GM23338 (cell line): Measurements from ENCODE around the gene GNG7. TPM values are rescaled to one million over a fixed set of nuclear protein-coding genes. Genes with fewer than 3 reads are reported as not detected.

Experiments
- ATAC-seq: fragments of 200-7000 bp; cut with Tn5 transposase; 3 replicates; pipeline ENCODE4 v1.9.1; 2020
- DNase-seq: peaks from one replicate; pipeline ENCODE4 v3.0.0-alpha.2; 2015; ENCODE audit warnings: low spot score
- H2AFZ ChIP-seq: fragments of 200-600 bp; sonication (generic); 2 replicates; pipeline ENCODE4 v1.8.0; 2016; ENCODE audit warnings: antibody characterized with exemption, mild to moderate bottlenecking, moderate library complexity
- H3F3A ChIP-seq: fragments of 200-600 bp; sonication (generic); replicated peaks from 2 replicates; pipeline ENCODE4 v1.8.0; 2017; ENCODE audit warnings: antibody characterized with exemption, mixed run types, low read depth
- H3K27ac ChIP-seq: fragments of 200-600 bp; sonication (generic); 2 replicates; pipeline ENCODE4 v1.6.1; 2016; ENCODE audit warnings: low read depth
- H3K27me3 ChIP-seq: fragments of 200-600 bp; sonication (generic); 2 replicates; pipeline ENCODE4 v1.8.0; 2016; ENCODE audit warnings: mild to moderate bottlenecking, mixed run types, moderate library complexity; ENCODE audit not compliant: insufficient read depth
- H3K36me3 ChIP-seq: fragments of 200-600 bp; sonication (generic); 2 replicates; pipeline ENCODE4 v1.8.0; 2016; ENCODE audit warnings: mild to moderate bottlenecking; ENCODE audit not compliant: insufficient read depth
- H3K4me1 ChIP-seq: fragments of 200-600 bp; sonication (generic); 2 replicates; pipeline ENCODE4 v1.8.0; 2016; ENCODE audit warnings: mild to moderate bottlenecking, moderate library complexity; ENCODE audit not compliant: insufficient read depth
- H3K4me2 ChIP-seq: fragments of 200-600 bp; sonication (generic); 2 replicates; pipeline ENCODE4 v1.7.1; 2017; ENCODE audit warnings: mixed run types
- H3K4me3 ChIP-seq: fragments of 200-600 bp; sonication (generic); 2 replicates; pipeline ENCODE4 v1.6.1; 2016; ENCODE audit warnings: mixed run types
- H3K79me2 ChIP-seq: fragments of 200-600 bp; sonication (generic); replicated peaks from 2 replicates; pipeline ENCODE4 v1.8.0; 2017; ENCODE audit warnings: mild to moderate bottlenecking; ENCODE audit not compliant: insufficient read depth
- H3K9me2 ChIP-seq: fragments of 200-600 bp; sonication (generic); 2 replicates; pipeline ENCODE4 v1.8.0; 2017; ENCODE audit not compliant: insufficient read depth
- H4K20me1 ChIP-seq: fragments of 200-600 bp; sonication (generic); replicated peaks from 2 replicates; pipeline ENCODE4 v1.8.0; 2017; ENCODE audit warnings: mild to moderate bottlenecking; ENCODE audit not compliant: insufficient read depth
- H3K27ac Mint-ChIP-seq: 2 replicates; pipeline ENCODE4 v1.8.0; 2020; ENCODE audit warnings: inconsistent platforms, mild to moderate bottlenecking, moderate library complexity, mixed read lengths
- H3K27me3 Mint-ChIP-seq: 3 replicates; pipeline ENCODE4 v1.8.0; 2022; ENCODE audit warnings: low read depth, mild to moderate bottlenecking, moderate library complexity, mixed read lengths, inconsistent platforms; ENCODE audit not compliant: insufficient read depth, poor library complexity
- H3K36me3 Mint-ChIP-seq: 3 replicates; pipeline ENCODE4 v1.8.0; 2021; ENCODE audit warnings: low read depth, mild to moderate bottlenecking, inconsistent platforms, moderate library complexity, mixed read lengths
- H3K4me1 Mint-ChIP-seq: 3 replicates; pipeline ENCODE4 v1.8.0; 2020; ENCODE audit warnings: mild to moderate bottlenecking, inconsistent platforms, mixed read lengths
- H3K4me3 Mint-ChIP-seq: 3 replicates; pipeline ENCODE4 v1.8.0; 2021; ENCODE audit warnings: moderate library complexity, mild to moderate bottlenecking, inconsistent platforms, mixed read lengths
- H3K9me3 Mint-ChIP-seq: 3 replicates; pipeline ENCODE4 v1.8.0; 2020; ENCODE audit warnings: moderate library complexity, mild to moderate bottlenecking, inconsistent platforms, mixed read lengths
- ETS1 ChIP-seq: IDR thresholded peaks from 2 replicates; pipeline ENCODE4 v1.6.1; 2016; ENCODE audit warnings: antibody characterized with exemption
- EZH2 ChIP-seq: fragments of 200-600 bp; sonication (generic); IDR thresholded peaks from one replicate; pipeline ENCODE4 v1.8.0; 2017; ENCODE audit warnings: antibody characterized with exemption, mild to moderate bottlenecking, low read depth; ENCODE audit not compliant: unreplicated experiment
- JUNB ChIP-seq: IDR thresholded peaks from one replicate; pipeline ENCODE4 v1.6.1; 2016; ENCODE audit warnings: antibody characterized with exemption; ENCODE audit not compliant: unreplicated experiment
- NANOG ChIP-seq: IDR thresholded peaks from 2 replicates; pipeline ENCODE4 v1.6.1; 2016; ENCODE audit warnings: antibody characterized with exemption, borderline replicate concordance
- POLR2AphosphoS5 ChIP-seq: IDR thresholded peaks from 2 replicates; pipeline ENCODE4 v1.6.1; 2016; ENCODE audit warnings: antibody characterized with exemption, low read depth
- REST ChIP-seq: IDR thresholded peaks from one replicate; pipeline ENCODE4 v1.6.1; 2018; ENCODE audit warnings: antibody characterized with exemption; ENCODE audit not compliant: unreplicated experiment
- polyA plus RNA-seq: library from polyadenylated mRNA; unstranded; fragments of >200 nt; fragmentation: Nextera tagmentation; extraction: Ambion mirVana; gene quantifications from 2 replicates; pipeline ENCODE4 v1.2.1, GENCODE V29; 2016
- total RNA-seq: library from RNA; depleted of rRNA; stranded (reverse); fragments of >200 nt; shearing (Covaris generic); gene quantifications from 2 replicates; pipeline ENCODE4 v1.2.3, GENCODE V29; 2014

Gene GNG7
- total and polyA plus RNA-seq, 2 experiments from 2014 or later = 5.1 to 5.4 TPM

GRCh38 chr19:2716275-2716650 is 13.8 kb upstream of the GNG7 start:
- H4K20me1 ChIP-seq = no peaks in the 10 kb centered on the region
- H3K4me3 ChIP-seq = no peak overlapping the region
- Mint-ChIP-seq H3K27me3 (peaks cover 9% of the 10 kb centered on the region), H3K27ac (no peak overlapping the region), H3K4me3 (no peak overlapping the region), H3K4me1 (peaks cover 6% of the 10 kb centered on the region), H3K9me3 (peaks cover 14% of the 10 kb centered on the region), H3K36me3 (peaks cover 20% of the 10 kb centered on the region)
- no peaks in the 10 kb centered on the region for H3K36me3 ChIP-seq
- H3K27me3 ChIP-seq = no peaks in the 10 kb centered on the region
- no peaks in the 10 kb centered on the region for H3K79me2 ChIP-seq
- peaks cover 12% of the 10 kb centered on the region; the same call in 1 of the 2 replicates for H3K4me1 ChIP-seq
- DNase-seq = no peak
- no peak overlapping the region for H3K27ac ChIP-seq
- TF ChIP-seq POLR2AphosphoS5 (no peak), ETS1 (no peak), EZH2 (no peak), NANOG (no peak), JUNB (no peak)
- H2AFZ ChIP-seq = no peak overlapping the region
- H3K4me2 ChIP-seq = no peak overlapping the region
- no peak for ATAC-seq
- no peaks in the 10 kb centered on the region for H3K9me2 ChIP-seq
- H3F3A ChIP-seq = 0 out of 2 replicates have a peak, but pooled peaks cover 5% of the 10 kb centered on the region

- H4K20me1 ChIP-seq = no peaks in the 10 kb centered on the region
These were observed 13.2 kb upstream of the GNG7 start for GRCh38 chr19:2715470-2716274.

More at GRCh38 chr19:2715470-2716274, 13.2 kb upstream of the GNG7 start:
- peaks cover 9% of the 10 kb centered on the region for H3K27me3 Mint-ChIP-seq
- H3K4me3 ChIP-seq = no peak overlapping the region
- H3K4me2 ChIP-seq = no peak overlapping the region
- H3K36me3 Mint-ChIP-seq = peaks cover 20% of the 10 kb centered on the region
- TF ChIP-seq REST (no peak), POLR2AphosphoS5 (no peak)
- peaks cover 6% of the 10 kb centered on the region for H3K4me1 Mint-ChIP-seq
- peaks cover 12% of the 10 kb centered on the region; the same call in 1 of the 2 replicates for H3K4me1 ChIP-seq
- no peaks in the 10 kb centered on the region for H3K79me2 ChIP-seq
- DNase-seq (no peak), ATAC-seq (no peak)
- no peak overlapping the region for H3K27ac Mint-ChIP-seq
- no peaks in the 10 kb centered on the region for H3K9me2 ChIP-seq
- H3K9me3 Mint-ChIP-seq = peaks cover 14% of the 10 kb centered on the region
- H3K36me3 ChIP-seq = no peaks in the 10 kb centered on the region
- H2AFZ ChIP-seq = no peak overlapping the region
- 0 out of 2 replicates have a peak, but pooled peaks cover 5% of the 10 kb centered on the region for H3F3A ChIP-seq
- no peak overlapping the region; the same call in 2 of the 3 replicates for H3K4me3 Mint-ChIP-seq
- H3K27me3 ChIP-seq = no peaks in the 10 kb centered on the region
- no peak overlapping the region for H3K27ac ChIP-seq
